Lung (tissue), 12 donors: ENCODE data around the gene RSPH9. TPM values are rescaled to one million over a fixed set of nuclear protein-coding genes. Genes with fewer than 3 reads are reported as not detected.

ENCODE experiments used
- ATAC-seq: fragments of 200-7000 bp; cut with Tn5 transposase; one replicate; pipeline ENCODE4 v1.9.1; 2020; ENCODE audit warnings: moderate number of reproducible peaks; ENCODE audit not compliant: insufficient read depth, low FRiP score
- DNase-seq, 3 donors: peaks; one replicate each; pipeline ENCODE4 v3.0.0-alpha.2; 2013 to 2017
- H3K27ac ChIP-seq, 2 donors: one replicate each; pipeline ENCODE4 v1.5.1; 2013; ENCODE audit warnings: mild to moderate bottlenecking in 2 of 2, moderate library complexity in 2 of 2, control low read depth in 1 of 2, inconsistent platforms in 1 of 2, low read depth in 1 of 2, low read length in 1 of 2
- H3K27me3 ChIP-seq, 3 donors: one replicate each; pipeline ENCODE4 v1.5.1; 2013; ENCODE audit warnings: low read length in 2 of 3; ENCODE audit not compliant: control insufficient read depth in 3 of 3, insufficient read depth in 3 of 3
- H3K36me3 ChIP-seq, 4 donors: one replicate each; pipeline ENCODE4 v1.5.1; 2013; ENCODE audit warnings: low read length in 4 of 4, mild to moderate bottlenecking in 1 of 4, moderate library complexity in 1 of 4; ENCODE audit not compliant: control insufficient read depth in 4 of 4, insufficient read depth in 4 of 4
- H3K4me1 ChIP-seq, 5 donors: one replicate each; pipeline ENCODE4 v1.5.1; 2013; ENCODE audit warnings: low read length in 5 of 5, mild to moderate bottlenecking in 2 of 5, moderate library complexity in 1 of 5; ENCODE audit not compliant: control insufficient read depth in 5 of 5, insufficient read depth in 5 of 5
- H3K4me3 ChIP-seq: one replicate; pipeline ENCODE4 v1.5.1; 2013; ENCODE audit warnings: mild to moderate bottlenecking, control low read depth, moderate library complexity
- H3K9ac ChIP-seq, 2 donors: one replicate each; pipeline ENCODE4 v1.5.1; 2013; ENCODE audit warnings: low read length in 2 of 2, control low read depth in 1 of 2; ENCODE audit not compliant: insufficient read depth in 1 of 2
- H3K9me3 ChIP-seq, 4 donors: one replicate each; pipeline ENCODE4 v1.5.1; 2013; ENCODE audit warnings: low read length in 3 of 4, mild to moderate bottlenecking in 1 of 4, moderate library complexity in 1 of 4; ENCODE audit not compliant: control insufficient read depth in 4 of 4, insufficient read depth in 3 of 4
- WGBS, 2 donors: extraction: QIAGEN DNeasy Blood & Tissue Kit; methylation state at CpG; one replicate each; pipeline ENCODE4 v1.1.7; 2013; 5-methylcytosine and 5-hydroxymethylcytosine counted together
- polyA plus RNA-seq, 2 donors: library from polyadenylated mRNA; stranded (reverse); fragments of 200-250 nt; gene quantifications; one replicate each; pipeline ENCODE4 v1.2.1, GENCODE V29; 2013
- total RNA-seq, 2 donors: library from RNA; depleted of rRNA in 1 of 2; stranded (reverse); fragments of >200 nt in 1 of 2; gene quantifications; one replicate each; pipeline ENCODE4 v1.2.1, GENCODE V29; 2014 to 2021
- TF ChIP-seq, protein P1 (sequence below): IDR thresholded peaks from 2 replicates; pipeline ENCODE4 v1.5.1; 2012; ENCODE audit warnings: mild to moderate bottlenecking; ENCODE audit errors: control extremely low read depth, extremely low read depth
- donor health status: control.
- donor health status: control.
- donor health status: Bipolar disorder and iron deficiency.
- donor health status: healthy.
- donor health status: DM: yes; HTN: yes; CAD: no.

Gene RSPH9
- total and polyA plus RNA-seq, 4 donors = 1.7 to 6.4 (median 4.6) TPM

DNA sequence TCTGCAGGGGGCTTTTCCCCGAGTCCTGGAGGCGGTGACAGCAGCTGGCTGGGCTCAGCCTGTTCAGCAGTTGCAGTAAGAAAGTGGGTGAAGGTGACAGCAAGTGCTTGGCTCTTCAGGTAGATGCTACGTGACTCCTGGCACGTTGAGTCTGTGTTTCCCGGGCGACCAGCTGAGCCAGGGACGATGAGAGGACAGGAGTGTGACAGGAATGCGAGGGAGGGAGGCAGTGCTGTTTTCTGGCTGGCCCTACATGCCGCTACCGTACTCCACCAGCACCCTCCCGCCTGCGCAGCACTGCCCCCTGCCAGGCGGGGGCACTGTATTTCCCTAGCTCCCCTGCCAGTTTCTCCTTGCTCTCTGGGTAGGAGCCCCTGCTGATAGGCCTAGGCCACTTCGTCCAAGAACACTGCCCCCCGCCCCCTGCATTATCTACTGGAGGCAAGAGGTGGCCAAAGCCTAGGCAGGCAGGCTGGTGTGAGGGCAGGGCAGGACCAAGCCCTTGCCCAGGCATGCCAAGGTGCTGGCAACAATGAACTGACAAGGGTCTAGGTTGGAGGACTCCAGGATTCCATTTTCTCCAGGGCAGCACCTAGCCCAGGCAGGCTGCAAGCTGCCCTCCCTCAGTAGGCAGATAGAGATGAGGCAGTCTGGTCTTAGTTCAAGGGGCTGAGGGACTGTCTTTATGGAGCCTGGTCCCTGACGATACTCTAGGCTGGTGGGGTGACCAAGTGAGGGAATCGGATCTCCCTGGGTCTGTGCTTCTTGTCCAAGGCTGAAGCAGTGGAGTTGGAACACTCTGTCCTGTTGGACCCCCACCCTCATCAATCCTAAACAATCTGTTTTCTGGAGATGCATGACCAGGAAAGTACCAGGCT lies 23.6 kb downstream of the RSPH9 start:
- 26 to 32% methylated on average over 16 to 17 of the region's 17 CpGs for WGBS, 2 donors
- DNase-seq = peak; percentile 82 to 93 (median 90)
- Histone ChIP-seq H3K27ac (peak overlapping the region in 1 of 2 donors; percentile 29), H3K9me3 (no peaks in the 10 kb centered on the region), H3K27me3 (no peaks in the 10 kb centered on the region), H3K4me1 (peaks cover 2 to 63% (median 32%) of the 10 kb centered on the region in 5 donors), H3K9ac (peak overlapping the region in 1 of 2 donors; percentile 29), H3K4me3 (no peak overlapping the region), H3K36me3 (peaks cover 0 to 21% (median 17%) of the 10 kb centered on the region in 4 donors)
- TF ChIP-seq, protein P1, sequence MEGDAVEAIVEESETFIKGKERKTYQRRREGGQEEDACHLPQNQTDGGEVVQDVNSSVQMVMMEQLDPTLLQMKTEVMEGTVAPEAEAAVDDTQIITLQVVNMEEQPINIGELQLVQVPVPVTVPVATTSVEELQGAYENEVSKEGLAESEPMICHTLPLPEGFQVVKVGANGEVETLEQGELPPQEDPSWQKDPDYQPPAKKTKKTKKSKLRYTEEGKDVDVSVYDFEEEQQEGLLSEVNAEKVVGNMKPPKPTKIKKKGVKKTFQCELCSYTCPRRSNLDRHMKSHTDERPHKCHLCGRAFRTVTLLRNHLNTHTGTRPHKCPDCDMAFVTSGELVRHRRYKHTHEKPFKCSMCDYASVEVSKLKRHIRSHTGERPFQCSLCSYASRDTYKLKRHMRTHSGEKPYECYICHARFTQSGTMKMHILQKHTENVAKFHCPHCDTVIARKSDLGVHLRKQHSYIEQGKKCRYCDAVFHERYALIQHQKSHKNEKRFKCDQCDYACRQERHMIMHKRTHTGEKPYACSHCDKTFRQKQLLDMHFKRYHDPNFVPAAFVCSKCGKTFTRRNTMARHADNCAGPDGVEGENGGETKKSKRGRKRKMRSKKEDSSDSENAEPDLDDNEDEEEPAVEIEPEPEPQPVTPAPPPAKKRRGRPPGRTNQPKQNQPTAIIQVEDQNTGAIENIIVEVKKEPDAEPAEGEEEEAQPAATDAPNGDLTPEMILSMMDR = peak; percentile 31
- peak; percentile 61 for ATAC-seq

DNA sequence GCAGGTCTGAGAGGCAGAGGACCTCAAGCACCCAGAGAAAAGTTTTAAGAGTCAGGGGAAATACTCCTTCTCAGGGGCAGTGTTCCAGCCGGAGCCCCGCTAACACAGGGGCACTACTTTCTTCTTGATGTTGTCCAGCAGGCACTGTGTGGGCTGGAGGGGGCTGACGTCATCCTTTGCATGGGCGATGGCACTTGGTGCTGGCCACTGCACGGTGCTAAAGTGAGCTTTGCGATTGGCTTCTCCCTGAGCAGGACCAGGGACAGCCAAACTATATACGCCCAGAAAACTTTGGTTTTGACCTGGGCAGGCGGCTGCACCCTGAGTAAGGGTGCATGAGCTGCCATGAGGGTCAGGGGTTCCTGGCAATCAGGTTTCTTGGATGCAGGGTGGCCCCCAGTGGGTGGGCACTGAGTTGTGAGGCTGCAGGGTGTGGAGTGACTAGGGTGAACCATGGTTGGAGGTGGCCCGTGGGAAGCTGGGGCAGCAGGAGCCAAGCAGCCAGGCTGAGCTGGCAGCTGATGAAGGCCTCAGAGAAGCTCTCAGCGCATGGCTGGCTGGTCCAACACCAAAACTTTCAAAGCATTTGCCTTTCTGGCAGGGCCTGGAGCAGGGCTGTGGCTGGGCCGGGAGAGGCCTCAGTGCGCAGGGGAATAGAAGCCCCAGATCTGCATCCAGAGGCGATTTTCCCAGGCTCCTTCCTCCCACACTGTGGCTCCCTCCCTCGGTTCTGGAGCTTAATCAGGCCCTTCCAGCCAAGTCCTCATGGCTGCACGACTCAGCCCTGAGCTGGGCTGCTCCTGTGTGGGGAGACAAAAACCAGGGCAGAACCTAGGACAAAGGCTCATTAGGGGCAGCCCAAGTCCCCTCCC lies 24.4 kb downstream of the RSPH9 start:
- 67 to 84% methylated on average over 15 of the region's 15 CpGs for WGBS, 2 donors
- no peak overlapping the region for H3K4me3 ChIP-seq
- H3K4me1 ChIP-seq = peaks cover 2 to 71% (median 37%) of the 10 kb centered on the region in 5 donors
- H3K27me3 ChIP-seq = no peaks in the 10 kb centered on the region
- peaks cover 5 to 27% (median 19%) of the 10 kb centered on the region in 4 donors for H3K36me3 ChIP-seq
- peak overlapping the region in 1 of 2 donors; percentile 43 for H3K27ac ChIP-seq
- no peaks in the 10 kb centered on the region for H3K9me3 ChIP-seq
- TF ChIP-seq, protein P1 = no peak
- DNase-seq (peak; percentile 28 to 70 (median 59)), ATAC-seq (no peak)
- H3K9ac ChIP-seq = no peak overlapping the region

DNA sequence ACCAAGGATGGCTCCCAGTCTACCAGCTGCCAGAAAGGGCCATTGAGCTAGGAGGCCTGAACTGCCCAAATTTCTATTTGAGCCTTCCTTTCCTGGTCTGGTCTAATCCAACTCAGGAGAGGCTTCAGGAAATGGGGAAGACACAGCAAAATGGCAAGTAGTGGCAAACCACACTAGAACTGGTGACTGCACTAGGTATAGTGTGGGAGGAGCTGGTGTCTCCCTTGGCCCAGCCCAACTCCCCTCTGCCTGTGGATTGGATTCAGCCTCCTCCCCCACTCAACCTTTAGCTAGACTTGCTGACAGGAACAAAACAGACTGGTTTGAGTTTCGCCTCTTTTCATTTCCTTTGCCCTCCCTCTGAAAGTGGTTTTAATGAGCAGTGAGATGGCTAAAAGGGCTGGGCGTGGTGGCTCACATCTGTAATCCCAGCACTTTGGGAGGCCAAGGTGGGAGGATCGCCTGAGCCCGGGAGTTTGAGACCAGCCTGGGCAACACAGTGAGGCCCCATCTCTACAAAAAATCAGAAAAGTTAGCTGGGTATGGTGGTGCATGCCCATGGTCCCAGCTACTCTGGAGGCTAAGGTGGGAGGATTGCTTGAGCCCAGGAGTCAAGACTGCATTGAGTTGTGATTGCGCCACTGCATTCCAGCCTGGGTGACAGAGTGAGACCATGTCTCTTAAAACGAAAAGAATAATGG lies 25.2 kb downstream of the RSPH9 start:
- Histone ChIP-seq H3K27me3 (no peaks in the 10 kb centered on the region), H3K9me3 (no peaks in the 10 kb centered on the region), H3K4me3 (no peak overlapping the region), H3K4me1 (peaks cover 2 to 79% (median 37%) of the 10 kb centered on the region in 5 donors), H3K27ac (peak overlapping the region in 1 of 2 donors; percentile 43), H3K36me3 (peaks cover 8 to 34% (median 22%) of the 10 kb centered on the region in 4 donors), H3K9ac (no peak overlapping the region)
- peak in 2 of 3 donors; percentile 40 to 57 for DNase-seq
- TF ChIP-seq, protein P1 = no peak
- 75 to 91% methylated on average over 6 of the region's 6 CpGs for WGBS, 2 donors
- no peak for ATAC-seq
